GM21717 (cell line): ENCODE results near the gene SUMO2.
"Not testable (repeated sequence)": the region's sequence is repeated elsewhere in the genome, so short reads cannot be mapped to it uniquely, and the experiment has no call there.

Experiments
- ATAC-seq: cut with Tn5 transposase; IDR thresholded peaks from one replicate; pipeline ENCODE4 v1.9.1; 2021; ENCODE audit warnings: mild to moderate bottlenecking, moderate library complexity; ENCODE audit not compliant: unreplicated experiment

SUMO2 gene

DNA sequence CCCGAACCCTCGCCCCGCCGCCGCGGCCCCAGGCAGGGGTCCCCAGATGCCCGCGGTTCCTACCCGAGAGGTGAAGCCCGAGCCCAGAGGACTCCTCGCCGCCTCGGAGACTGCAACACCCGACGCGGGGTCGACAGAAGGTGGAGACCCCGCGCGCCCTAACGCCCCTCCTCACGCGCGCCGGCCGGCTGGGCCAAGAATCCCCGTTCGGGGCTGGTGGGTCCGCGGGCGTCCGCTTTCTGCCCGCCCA, 515 bp downstream of the SUMO2 start:
- peak; percentile 24 for ATAC-seq

DNA sequence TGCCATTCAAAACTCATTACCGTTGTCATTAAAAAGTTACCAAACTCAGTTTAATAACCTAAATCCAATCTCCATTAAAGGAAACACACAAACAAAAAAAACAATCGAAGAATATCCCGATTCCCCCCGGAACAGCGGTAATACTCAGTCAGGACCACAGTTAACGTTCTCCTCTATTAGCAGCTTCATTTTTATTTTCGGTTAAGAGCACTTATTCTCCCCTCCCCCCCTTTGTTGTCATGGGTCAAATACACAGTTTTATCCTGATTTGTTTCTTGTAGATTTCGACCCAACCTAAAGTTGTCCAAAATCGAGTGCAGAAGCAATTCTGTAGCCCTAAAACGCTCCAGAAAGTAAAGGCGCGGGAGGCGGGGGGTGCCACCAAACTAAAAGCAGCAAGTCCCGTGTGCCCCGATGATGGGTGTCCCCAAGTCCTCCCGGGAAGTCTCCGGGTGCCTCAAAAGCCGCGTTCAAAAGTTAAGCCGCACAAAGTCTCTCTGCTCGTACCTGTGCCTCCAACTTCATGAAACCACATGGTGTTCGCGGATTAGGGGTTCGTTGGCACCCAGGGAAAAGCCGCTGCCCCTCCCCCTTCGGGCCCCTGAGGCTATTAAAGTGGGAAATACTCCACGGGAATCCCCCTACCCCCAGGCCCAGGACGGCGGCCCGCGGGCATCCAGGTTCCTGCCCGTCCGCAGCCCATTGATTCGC, 996 bp downstream of the SUMO2 start:
- no peak for ATAC-seq

DNA sequence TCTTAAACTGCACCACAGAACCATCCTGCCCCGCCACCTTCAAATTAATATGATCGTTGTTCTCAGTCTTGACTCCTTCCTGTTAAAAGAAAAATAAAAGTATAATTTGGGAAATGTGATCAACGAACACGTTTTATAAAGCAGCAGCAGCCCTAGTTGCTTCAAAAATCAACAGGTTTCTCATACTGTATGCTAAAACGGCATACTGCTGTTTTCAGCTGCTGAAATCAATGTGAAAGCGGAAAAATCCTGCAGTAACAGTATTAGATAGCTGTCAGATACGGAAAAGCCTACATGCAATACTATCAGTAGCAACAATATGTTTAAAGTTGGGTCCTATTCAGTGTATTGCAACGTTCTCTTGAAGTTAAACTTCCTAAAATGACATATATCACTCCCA, 1.6 kb downstream of the SUMO2 start:
- ATAC-seq: no peak

GRCh38 chr17:75178453-75178852, 4.3 kb downstream of the SUMO2 start:
- no peak for ATAC-seq

DNA sequence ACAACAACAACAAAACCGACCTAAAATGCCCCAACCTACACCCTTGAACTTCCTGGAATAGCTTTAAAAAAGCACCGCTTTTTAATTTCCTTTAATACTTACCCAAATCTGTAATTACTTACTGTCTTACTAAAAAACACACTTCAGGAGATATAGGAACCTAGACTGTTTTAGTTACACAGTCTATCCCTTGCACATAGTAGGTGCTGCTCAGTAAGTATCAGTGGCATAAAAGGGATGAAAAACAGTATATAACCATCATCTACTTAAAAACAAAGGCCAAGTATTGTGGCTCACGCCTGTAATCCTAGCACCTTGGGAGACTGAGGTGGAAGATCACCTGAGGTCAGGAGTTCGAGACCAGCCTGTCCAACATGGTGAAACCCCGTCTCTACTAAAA, 6.1 kb downstream of the SUMO2 start:
- ATAC-seq: no peak

GRCh38 chr17:75174996-75175395, 7.8 kb downstream of the SUMO2 start:
- no peak for ATAC-seq

DNA sequence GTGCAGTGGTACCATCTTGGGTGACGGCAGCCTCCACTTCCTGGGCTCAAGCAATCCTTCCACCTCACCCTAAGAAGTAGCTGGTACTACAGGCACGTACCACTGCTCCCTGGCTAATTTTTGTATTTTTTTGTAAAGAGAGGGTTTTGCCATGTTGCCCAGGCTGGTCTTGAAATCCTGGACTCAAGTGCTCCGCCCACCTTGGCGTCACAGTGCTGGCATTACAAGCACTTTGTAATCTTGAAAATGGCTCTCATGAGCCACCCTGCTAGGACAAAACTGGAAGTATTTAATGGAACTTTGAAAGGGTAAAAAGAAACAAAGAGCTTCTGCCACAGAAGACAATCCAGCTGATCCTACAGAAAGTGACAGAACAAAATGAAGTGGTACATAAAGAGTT, 9.2 kb downstream of the SUMO2 start:
- ATAC-seq: no peak

- ATAC-seq: no peak
These were observed 13.8 kb downstream of the SUMO2 start for GRCh38 chr17:75168998-75169397.

- ATAC-seq: not testable (repeated sequence)
These were observed 18.2 kb downstream of the SUMO2 start for GRCh38 chr17:75164606-75165005.

DNA sequence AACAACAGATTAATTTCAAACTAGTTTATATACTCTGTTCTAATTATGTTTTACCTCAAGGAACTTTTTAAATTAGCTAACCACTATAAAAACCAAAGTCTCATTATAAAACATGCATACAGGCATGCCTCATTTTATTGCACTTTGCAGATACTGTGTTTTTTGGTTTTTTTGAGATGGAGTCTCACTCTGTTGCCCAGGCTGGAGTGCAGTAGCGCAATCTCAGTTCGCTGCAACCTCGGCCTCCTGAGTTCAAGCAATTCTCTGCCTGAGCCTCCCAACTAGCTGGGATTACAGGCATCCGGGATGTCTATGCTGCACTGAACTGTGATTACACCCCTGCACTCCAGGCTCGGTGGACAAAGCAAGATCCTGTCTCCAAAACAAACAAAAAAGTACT, 19.7 kb downstream of the SUMO2 start:
- no peak for ATAC-seq

DNA sequence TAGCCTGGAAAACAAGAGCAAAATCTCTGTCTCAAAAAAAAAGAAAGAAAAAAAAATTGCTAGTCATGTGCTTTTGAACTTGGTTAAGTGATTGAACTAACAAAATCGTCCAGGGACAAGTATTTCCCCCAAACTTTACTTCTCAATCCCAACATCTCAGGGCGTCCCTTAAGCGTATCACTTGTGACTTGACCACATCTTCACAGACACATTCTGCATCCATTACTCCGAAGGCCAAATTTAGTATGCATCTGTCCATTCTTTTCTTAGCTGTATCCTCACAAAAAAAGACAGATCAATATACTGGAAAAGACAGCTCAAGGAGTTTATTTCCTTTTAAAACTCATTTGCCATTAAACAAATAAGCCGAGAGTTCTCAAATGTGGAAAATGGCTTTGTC, 22.5 kb downstream of the SUMO2 start:
- ATAC-seq: no peak

DNA sequence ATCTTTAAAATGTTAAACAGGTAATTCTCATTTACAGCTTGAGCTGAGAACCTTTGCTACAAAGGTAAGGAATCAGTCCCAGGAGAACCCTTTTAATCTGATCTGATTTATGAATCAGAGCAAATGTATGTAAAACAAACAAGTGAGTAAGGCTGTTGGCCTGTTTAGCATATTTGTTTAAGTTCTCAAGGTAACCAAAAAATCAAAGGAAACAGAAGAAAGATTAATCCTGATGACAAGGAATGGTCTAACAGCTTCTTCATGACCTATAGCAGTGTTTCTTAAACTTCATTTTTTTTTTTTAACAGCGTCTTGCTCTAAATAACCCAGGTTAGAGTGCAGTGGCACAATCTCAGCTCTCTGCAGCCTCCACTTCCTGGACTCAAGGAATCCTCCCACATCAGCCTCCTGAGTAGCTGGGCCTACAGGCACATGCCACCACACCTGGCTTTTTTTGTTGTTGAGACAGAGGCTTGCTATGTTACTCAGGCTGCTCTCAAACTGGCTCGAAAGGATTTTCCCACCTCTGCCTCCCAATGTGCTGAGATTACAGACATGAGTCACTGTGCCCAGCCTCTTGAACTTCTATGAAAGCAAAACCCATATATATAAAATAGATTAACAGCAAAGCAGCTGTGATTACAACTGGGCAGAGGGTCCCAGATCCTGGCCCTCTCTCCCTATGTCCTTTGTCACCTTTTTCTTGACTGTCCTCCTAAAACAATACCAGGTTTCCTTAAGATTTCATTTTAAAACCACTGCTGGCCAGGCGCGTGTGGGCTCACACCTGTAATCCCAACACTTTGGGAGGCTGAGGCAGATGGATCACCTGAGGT, 23.3 kb downstream of the SUMO2 start:
- ATAC-seq: no peak

DNA sequence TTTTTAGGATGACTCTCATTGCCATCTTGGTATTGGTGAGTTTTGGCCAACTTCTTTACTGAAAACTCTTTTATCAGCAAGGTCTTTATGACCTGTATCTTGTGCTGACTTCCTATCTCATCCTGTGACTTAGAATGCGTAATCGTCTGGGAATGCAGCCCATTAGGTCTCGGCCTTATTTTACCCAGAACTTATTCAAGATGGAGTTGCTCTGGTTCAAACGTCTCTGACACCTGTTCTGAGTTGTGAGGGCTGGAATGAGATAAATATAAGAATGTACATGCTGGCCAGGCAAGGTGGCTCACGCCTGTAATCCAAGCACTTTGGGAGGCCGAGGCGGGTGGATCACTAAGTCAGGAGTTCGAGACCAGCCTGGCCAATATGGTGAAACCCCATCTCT, 24.3 kb downstream of the SUMO2 start:
- not testable (repeated sequence) for ATAC-seq

DNA sequence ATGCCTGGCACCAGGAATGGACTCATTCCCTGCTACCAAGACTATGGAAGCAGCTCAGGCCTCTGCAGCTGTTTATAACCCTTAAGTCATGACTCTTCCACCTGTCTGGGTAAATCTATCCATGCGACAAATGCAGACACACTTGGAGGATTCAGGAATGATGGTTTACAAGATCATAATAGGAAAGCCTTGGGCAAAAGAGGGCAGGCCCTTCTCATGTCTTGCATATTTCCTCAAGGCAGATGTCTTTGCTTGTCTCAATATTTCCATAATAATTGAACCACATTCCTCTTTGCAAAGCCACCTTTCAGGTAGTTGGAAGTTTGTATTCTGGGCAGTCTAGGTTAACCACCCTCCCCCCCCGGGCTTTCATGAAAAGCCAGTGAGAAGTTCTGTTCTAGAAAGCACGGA, 27.6 kb downstream of the SUMO2 start:
- ATAC-seq: no peak

DNA sequence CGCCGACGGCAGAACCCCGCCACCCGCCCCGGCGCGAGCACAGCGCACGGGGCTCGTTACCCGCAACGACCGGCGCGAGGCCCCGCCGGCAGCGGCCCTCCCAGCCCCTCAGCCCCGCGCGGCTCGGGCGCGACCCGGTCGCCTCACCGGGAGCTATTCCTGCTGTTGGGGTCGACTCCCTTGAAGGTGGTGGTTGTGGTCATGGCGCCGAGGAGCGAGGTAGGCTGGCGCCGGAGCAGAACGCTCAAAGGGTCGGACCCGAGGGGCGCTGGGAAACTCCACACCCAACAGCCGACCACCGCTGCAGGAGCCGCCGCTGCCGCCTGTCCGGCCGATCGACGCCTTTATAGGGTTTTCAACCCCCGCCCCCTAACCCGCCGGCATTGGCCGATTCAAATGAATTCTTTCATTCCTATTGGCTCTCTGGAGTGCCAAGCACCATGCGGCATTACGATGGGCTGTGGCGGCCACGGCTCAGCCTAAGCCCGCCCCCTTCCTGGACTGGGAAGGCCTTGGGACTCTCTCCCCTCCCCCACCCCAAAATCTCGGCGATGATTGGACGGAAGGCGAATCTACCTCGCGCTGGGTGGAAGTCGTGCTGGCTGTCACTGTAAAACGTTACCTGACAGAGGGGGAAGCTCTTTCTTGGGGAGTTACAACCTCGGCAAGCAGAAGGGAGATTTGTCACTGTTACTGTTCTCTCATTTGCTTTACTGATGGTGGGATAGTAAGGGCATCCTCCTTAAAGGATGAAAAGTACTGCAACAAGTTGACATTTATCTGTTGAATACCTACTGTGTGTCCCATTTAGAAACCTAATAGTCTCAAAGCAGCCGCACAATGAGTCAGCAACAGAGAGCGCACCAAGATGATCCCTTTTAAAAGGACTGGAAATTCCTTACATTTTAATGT, 28.3 kb downstream of the SUMO2 start, which contains the start of gene JPT1:
JPT1 (minus strand) TSS at position 318 of the 912 bp plus-strand sequence; CDS start at position 203, 115 bp downstream.
- peak; percentile 94 for ATAC-seq

GRCh38 chr17:75153780-75154194, 29.0 kb downstream of the SUMO2 start:
- ATAC-seq: peak; percentile 34

DNA sequence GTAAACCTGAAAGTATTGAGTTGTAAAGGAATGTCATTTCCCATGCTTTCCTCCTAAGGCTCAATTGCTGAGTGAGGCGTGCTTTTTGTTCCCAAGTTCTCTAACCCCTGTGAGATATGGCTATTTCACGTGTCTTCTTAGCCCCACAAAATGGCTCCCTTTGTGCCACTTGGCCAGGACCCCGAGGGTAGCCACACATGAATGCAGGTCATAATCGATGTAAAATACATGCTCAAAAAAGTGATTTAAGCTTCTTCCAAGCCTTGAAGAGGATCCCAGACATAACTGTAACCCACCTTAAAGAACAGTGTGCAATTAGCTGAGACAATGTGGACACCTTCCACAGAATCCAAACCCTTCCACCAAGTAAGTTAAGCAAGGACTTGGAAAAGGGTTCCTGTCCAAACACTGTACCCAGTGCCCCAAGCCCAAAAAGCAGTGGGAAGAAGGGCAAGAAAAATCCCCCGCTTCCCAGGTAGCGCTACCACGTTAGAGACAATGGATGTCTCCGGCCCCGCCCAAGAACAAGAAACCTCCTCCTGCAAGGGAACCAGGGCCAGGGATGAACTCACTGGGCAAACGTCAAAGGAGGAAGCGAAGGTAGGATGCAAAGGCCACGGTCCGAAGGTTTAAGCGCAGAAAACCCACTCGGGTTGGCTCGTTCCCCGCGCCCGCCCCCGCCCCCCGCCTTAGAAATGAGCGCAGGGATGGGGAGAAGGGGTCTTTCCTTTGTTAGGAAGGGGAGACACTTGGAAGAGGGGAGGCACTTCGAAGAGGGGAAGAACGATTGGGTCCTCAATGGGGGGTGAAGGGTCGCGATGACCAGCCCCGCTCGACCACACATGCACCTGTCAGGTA, 29.6 kb downstream of the SUMO2 start:
- no peak for ATAC-seq

DNA sequence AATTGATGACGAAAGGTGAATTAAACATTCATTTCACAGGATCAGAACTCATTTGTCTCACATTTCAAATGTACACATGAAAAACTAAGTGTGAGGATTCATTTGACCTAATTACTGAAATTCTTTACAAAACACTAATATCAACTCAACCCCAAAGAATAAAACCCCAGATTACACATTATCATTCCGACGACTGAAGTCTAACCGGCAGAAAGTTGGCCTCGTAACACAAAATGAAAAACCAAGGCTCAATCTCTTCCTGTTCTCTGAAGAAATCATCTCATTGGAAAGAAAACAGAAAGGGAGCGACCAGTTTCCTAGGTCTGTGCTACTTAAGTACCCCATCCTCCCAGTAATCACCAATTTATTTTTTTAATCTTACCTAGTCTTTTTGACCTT, 30.2 kb downstream of the SUMO2 start:
- ATAC-seq: no peak

GRCh38 chr17:75151930-75152329, 30.8 kb downstream of the SUMO2 start:
- no peak for ATAC-seq

GRCh38 chr17:75147878-75148546, 34.7 kb downstream of the SUMO2 start:
- ATAC-seq: no peak
